GM12864 (cell line): ENCODE results near the gene COPG1.

Experiments
- DNase-seq: peaks from one replicate; pipeline ENCODE4 v3.0.0-alpha.2; 2011; ENCODE audit warnings: low read depth
- H3K4me3 ChIP-seq: 2 replicates; pipeline ENCODE4 v1.5.1; 2011; ENCODE audit warnings: mild to moderate bottlenecking, low read depth, low read length, control low read depth
- CTCF ChIP-seq: IDR thresholded peaks from 2 replicates; pipeline ENCODE4 v1.5.1; 2011; ENCODE audit warnings: low read depth, mild to moderate bottlenecking, moderate library complexity, low read length, control low read depth, inconsistent platforms; ENCODE audit errors: missing control alignments

The COPG1 gene

GRCh38 chr3:129288446-129288845, 39.0 kb downstream of the COPG1 start:
- H3K4me3 ChIP-seq, result no peak overlapping the region
- no peak for TF ChIP-seq CTCF
- DNase-seq, result no peak

GRCh38 chr3:129289201-129289921, 40.0 kb downstream of the COPG1 start:
- no peak for DNase-seq
- no peak overlapping the region for H3K4me3 ChIP-seq
- no peak for TF ChIP-seq CTCF

- no peak for DNase-seq
- no peak overlapping the region for H3K4me3 ChIP-seq
- TF ChIP-seq CTCF, result no peak
Observed at GRCh38 chr3:129291236-129291886, 42.0 kb downstream of the COPG1 start.

- H3K4me3 ChIP-seq, result no peak overlapping the region
- TF ChIP-seq CTCF, result no peak
- DNase-seq, result no peak
Observed at GRCh38 chr3:129295286-129295685, 45.9 kb downstream of the COPG1 start.

- no peak for DNase-seq
- H3K4me3 ChIP-seq, result no peak overlapping the region
- TF ChIP-seq CTCF, result no peak
Observed at GRCh38 chr3:129304146-129304961, 54.9 kb downstream of the COPG1 start.

GRCh38 chr3:129304962-129305222, 55.5 kb downstream of the COPG1 start:
- no peak overlapping the region for H3K4me3 ChIP-seq
- TF ChIP-seq CTCF, result no peak
- DNase-seq, result no peak
